Mucosa of descending colon (tissue), 3 donors: ENCODE data around the gene GPR151. TPM values are rescaled to one million over a fixed set of nuclear protein-coding genes. Genes with fewer than 3 reads are reported as not detected.

ENCODE experiments used
- ATAC-seq: fragments of 200-7000 bp; cut with Tn5 transposase; one replicate; pipeline ENCODE4 v1.9.1; 2020; ENCODE audit warnings: mild to moderate bottlenecking, moderate library complexity
- DNase-seq, 3 donors: peaks; one replicate each; pipeline ENCODE4 v3.0.0-alpha.2; 2020
- H3K36me3 ChIP-seq: fragments of 200-600 bp; one replicate; pipeline ENCODE4 v1.8.0; 2021; ENCODE audit warnings: low read depth, mild to moderate bottlenecking
- H3K4me1 ChIP-seq: fragments of 200-600 bp; one replicate; pipeline ENCODE4 v1.8.0; 2021; ENCODE audit warnings: low read depth, mild to moderate bottlenecking
- H3K4me3 ChIP-seq: fragments of 200-600 bp; one replicate; pipeline ENCODE4 v1.8.0; 2021; ENCODE audit warnings: mild to moderate bottlenecking
- H3K9me3 ChIP-seq: fragments of 200-600 bp; one replicate; pipeline ENCODE4 v1.8.0; 2021; ENCODE audit warnings: mild to moderate bottlenecking
- CTCF ChIP-seq: fragments of 200-600 bp; IDR thresholded peaks from one replicate; pipeline ENCODE4 v1.8.0; 2022; ENCODE audit warnings: antibody characterized with exemption, mild to moderate bottlenecking
- intact Hi-C, 2 donors: fragments of 100-400 bp; cut with DNase I in 1 of 2; cut with micrococcal nuclease in 1 of 2; formaldehyde crosslinking; loops; one replicate each; pipeline versions ENCODE4 v1.11.0 to v1.11.1; 2022; cut with DNase I, micrococcal nuclease
- total RNA-seq, 3 donors: library from RNA; stranded (reverse); fragmentation: NEBNext Ultra II Directional in 2 of 3; extraction: Animal tissue kit (Norgen Biotek cat#: 25700) in 2 of 3; gene quantifications; one replicate each; pipeline versions ENCODE4 v1.2.1 to v1.2.4, GENCODE V29; 2021 to 2023
- donor health status: DM: no; HTN: no; CAD: no; lungs with moderate emphysema.
- donor health status: DM: no; HTN: no; CAD: no.
- donor health status: DM: no; HTN: yes; CAD: no.

The GPR151 gene
- total RNA-seq, 3 donors from 2014 or later: not detected

- no peaks in the 10 kb centered on the region for H3K4me1 ChIP-seq
- DNase-seq (no peak), ATAC-seq (no peak)
- no peak for TF ChIP-seq CTCF
- H3K9me3 ChIP-seq: no peaks in the 10 kb centered on the region
- intact Hi-C loops: loop anchor here (5.0 kb wide), 2 partner anchors 427 to 652 kb away; no protein-coding TSS in a partner anchor
- H3K4me3 ChIP-seq: no peak overlapping the region
- no peaks in the 10 kb centered on the region for H3K36me3 ChIP-seq
These were observed 24.4 kb upstream of the GPR151 start for GRCh38 chr5:146540414-146540813.

DNA sequence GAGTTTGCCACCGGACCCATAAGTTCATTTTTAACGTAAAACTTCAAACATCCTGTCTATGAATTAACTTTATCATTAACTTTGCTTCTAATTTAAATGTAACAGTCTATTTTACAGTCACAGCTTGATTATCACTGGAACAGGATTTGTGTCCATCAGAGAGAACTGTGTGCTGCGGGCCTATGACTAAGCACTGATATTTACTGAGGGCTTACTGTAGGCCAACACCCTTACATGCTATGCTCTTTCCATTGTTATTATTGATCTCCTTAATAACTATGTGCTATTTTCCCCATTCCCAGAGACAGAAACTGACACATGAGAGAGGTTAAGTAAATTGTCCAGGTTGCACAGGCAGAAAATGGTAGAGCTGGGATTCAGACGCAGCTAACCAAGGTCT, 24.0 kb upstream of the GPR151 start:
- TF ChIP-seq CTCF: no peak
- DNase-seq (no peak), ATAC-seq (no peak)
- intact Hi-C loops: loop anchor here (5.0 kb wide), 2 partner anchors 427 to 652 kb away; no protein-coding TSS in a partner anchor
- Histone ChIP-seq H3K36me3 (no peaks in the 10 kb centered on the region), H3K4me1 (no peaks in the 10 kb centered on the region), H3K9me3 (no peaks in the 10 kb centered on the region), H3K4me3 (no peak overlapping the region)

- intact Hi-C loops: no loop called here
- DNase-seq (no peak), ATAC-seq (no peak)
- Histone ChIP-seq H3K4me1 (no peaks in the 10 kb centered on the region), H3K36me3 (no peaks in the 10 kb centered on the region), H3K9me3 (no peaks in the 10 kb centered on the region), H3K4me3 (no peak overlapping the region)
- no peak for TF ChIP-seq CTCF
These were observed 22.4 kb upstream of the GPR151 start for GRCh38 chr5:146538432-146538831.

DNA sequence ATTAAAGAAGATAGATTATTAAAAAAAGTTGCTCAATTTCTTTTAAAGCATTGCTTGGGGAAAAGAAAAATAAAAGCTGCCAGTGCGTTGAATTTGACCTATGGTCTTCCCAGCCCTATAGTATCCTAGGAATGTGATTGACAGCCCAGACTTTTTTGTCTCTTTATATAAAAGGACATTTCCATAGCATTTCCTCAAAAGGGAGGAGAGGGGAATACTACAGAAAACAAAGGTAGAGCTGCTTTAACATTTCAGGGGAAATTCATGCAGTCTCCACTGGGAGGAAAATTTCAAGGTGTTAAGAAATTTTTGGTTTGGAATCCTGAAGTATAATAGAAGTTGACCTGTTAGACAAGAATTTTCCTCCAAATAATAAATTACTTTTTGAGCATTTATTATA, 17.9 kb upstream of the GPR151 start:
- no peaks in the 10 kb centered on the region for H3K4me1 ChIP-seq
- DNase-seq (no peak), ATAC-seq (no peak)
- intact Hi-C loops: no loop called here
- TF ChIP-seq CTCF: no peak
- H3K4me3 ChIP-seq: no peak overlapping the region
- H3K36me3 ChIP-seq: no peaks in the 10 kb centered on the region
- H3K9me3 ChIP-seq: no peaks in the 10 kb centered on the region

GRCh38 chr5:146533260-146533857, 17.4 kb upstream of the GPR151 start:
- no peaks in the 10 kb centered on the region for H3K36me3 ChIP-seq
- H3K9me3 ChIP-seq: no peaks in the 10 kb centered on the region
- peak in 2 of 3 donors; percentile 68 to 86 for DNase-seq
- ATAC-seq: peak; percentile 91
- no peaks in the 10 kb centered on the region for H3K4me1 ChIP-seq
- intact Hi-C loops: no loop called here
- peak; percentile 76 for TF ChIP-seq CTCF
- no peak overlapping the region for H3K4me3 ChIP-seq

DNA sequence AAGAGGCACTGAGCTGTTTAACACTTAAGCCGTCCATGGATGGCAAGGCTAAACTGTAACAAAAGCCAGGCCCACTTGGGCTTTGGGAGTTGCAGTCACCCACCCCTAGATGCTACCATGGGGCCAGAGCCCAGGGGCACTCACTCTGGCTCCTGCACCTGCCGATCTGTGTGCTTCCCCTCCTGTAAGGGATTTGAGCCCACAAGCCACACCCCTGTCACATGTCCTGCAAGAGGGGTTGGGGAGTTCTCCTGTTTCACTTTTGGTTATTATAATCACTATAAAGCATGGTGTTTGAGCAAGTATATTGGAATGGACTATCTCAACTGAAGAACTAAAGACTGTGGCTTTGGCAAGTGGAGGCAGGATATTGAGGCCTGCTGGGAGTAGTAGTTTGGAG, 14.0 kb upstream of the GPR151 start:
- H3K36me3 ChIP-seq: no peaks in the 10 kb centered on the region
- H3K9me3 ChIP-seq: no peaks in the 10 kb centered on the region
- intact Hi-C loops: no loop called here
- H3K4me1 ChIP-seq: no peaks in the 10 kb centered on the region
- ATAC-seq: no peak
- no peak for TF ChIP-seq CTCF
- no peak overlapping the region for H3K4me3 ChIP-seq
- DNase-seq: no peak
